Spleen (tissue), 11 donors: ENCODE measurements around the gene INTS6L. TPM values are rescaled to one million over a fixed set of nuclear protein-coding genes. Genes with fewer than 3 reads are reported as not detected.

Experiments used
- DNase-seq: peaks from one replicate; pipeline ENCODE4 v3.0.0-alpha.2; 2020
- H3K27ac ChIP-seq, 8 donors: fragments of 200-600 bp; sonication (generic) in 7 of 8; 1 replicate in 4 of 8; 2 replicates in 4 of 8; pipeline versions ENCODE4 v1.5.0 to v1.8.0; 2016 to 2021; ENCODE audit warnings: inconsistent platforms in 4 of 8, mild to moderate bottlenecking in 4 of 8, moderate library complexity in 1 of 8
- H3K27me3 ChIP-seq, 7 donors: fragments of 200-600 bp; sonication (generic) in 6 of 7; replicated peaks in 1 of 7; 1 replicate in 4 of 7; 2 replicates in 3 of 7; pipeline versions ENCODE4 v1.5.0 to v1.8.0; 2016 to 2021; ENCODE audit warnings: inconsistent platforms in 3 of 7, mild to moderate bottlenecking in 1 of 7
- H3K36me3 ChIP-seq, 6 donors: fragments of 200-600 bp; sonication (generic) in 5 of 6; 1 replicate in 4 of 6; 2 replicates in 2 of 6; pipeline versions ENCODE4 v1.5.0 to v1.8.0; 2016 to 2021; ENCODE audit warnings: inconsistent platforms in 2 of 6
- H3K4me1 ChIP-seq, 6 donors: fragments of 200-600 bp; sonication (generic) in 5 of 6; 1 replicate in 3 of 6; 2 replicates in 3 of 6; pipeline versions ENCODE4 v1.5.0 to v1.8.0; 2016 to 2021; ENCODE audit warnings: inconsistent platforms in 3 of 6
- H3K4me3 ChIP-seq, 8 donors: fragments of 200-600 bp; sonication (generic) in 7 of 8; 1 replicate in 4 of 8; 2 replicates in 4 of 8; pipeline versions ENCODE4 v1.5.0 to v1.8.0; 2016 to 2021; ENCODE audit warnings: inconsistent platforms in 4 of 8, mild to moderate bottlenecking in 4 of 8, moderate library complexity in 2 of 8
- H3K9me3 ChIP-seq, 8 donors: fragments of 200-600 bp; sonication (generic) in 7 of 8; 1 replicate in 4 of 8; 2 replicates in 4 of 8; pipeline versions ENCODE4 v1.5.0 to v1.8.0; 2016 to 2021; ENCODE audit warnings: inconsistent platforms in 4 of 8
- POLR2A ChIP-seq, 3 donors: fragments of 450-650 bp; IDR thresholded peaks; one replicate each; pipeline ENCODE4 v1.5.1; 2017; ENCODE audit warnings: antibody characterized with exemption in 3 of 3, mild to moderate bottlenecking in 1 of 3
- POLR2AphosphoS5 ChIP-seq, 3 donors: sonication (generic); formaldehyde crosslinking; IDR thresholded peaks; one replicate each; pipeline ENCODE4 v1.5.1; 2017; ENCODE audit warnings: antibody characterized with exemption in 3 of 3
- WGBS, 5 donors: extraction: QIAGEN DNeasy Blood & Tissue Kit in 3 of 5; methylation state at CpG; one replicate each; pipeline versions ENCODE4 v1.1.5 to v1.1.7; 2013 to 2018; 5-methylcytosine and 5-hydroxymethylcytosine counted together
- intact Hi-C: fragments of 100-400 bp; cut with DNase I; formaldehyde crosslinking; loops from one replicate; pipeline ENCODE4 v1.15.0; 2023; ENCODE audit warnings: low total_unique reads
- polyA plus RNA-seq, 3 donors: library from polyadenylated mRNA; stranded (reverse); fragments of 200-250 nt; gene quantifications; one replicate each; pipeline ENCODE4 v1.2.1, GENCODE V29; 2013
- total RNA-seq, 7 donors: library from RNA; depleted of rRNA in 3 of 7; stranded (reverse); fragments of >200 nt in 3 of 7; fragmentation: NEBNext Ultra II Directional in 4 of 7; extraction: Animal tissue kit (Norgen Biotek cat#: 25700) in 4 of 7; gene quantifications; one replicate each; pipeline versions ENCODE4 v1.1.0 to v1.2.1, GENCODE V29; 2016 to 2021
- TF ChIP-seq, protein P1 (sequence below), 11 experiments: fragments of 200-600 bp in 7 of 11; fragments of 450-650 bp in 4 of 11; sonication (generic) in 4 of 11; IDR thresholded peaks in 8 of 11; conservative IDR thresholded peaks in 3 of 11; 1 replicate in 7 of 11; 2 replicates in 4 of 11; pipeline versions ENCODE4 v1.4.0 to v1.8.0; 2016 to 2021; ENCODE audit warnings: antibody characterized with exemption in 11 of 11, inconsistent platforms in 4 of 11, mild to moderate bottlenecking in 1 of 11
- donor health status: healthy with polysubstance abuse.
- donor health status: DM: no; HTN: no; CAD: no; lungs with moderate emphysema.
- donor health status: DM: no; HTN: no; CAD: no.
- donor health status: Bipolar disorder and iron deficiency.
- donor health status: healthy.
- donor health status: DM: no; HTN: no; CAD: no.
- donor health status: DM: yes; HTN: yes; CAD: no.

INTS6L gene
- total and polyA plus RNA-seq, 10 donors, result 17.5 to 36.0 (median 19.9) TPM

DNA sequence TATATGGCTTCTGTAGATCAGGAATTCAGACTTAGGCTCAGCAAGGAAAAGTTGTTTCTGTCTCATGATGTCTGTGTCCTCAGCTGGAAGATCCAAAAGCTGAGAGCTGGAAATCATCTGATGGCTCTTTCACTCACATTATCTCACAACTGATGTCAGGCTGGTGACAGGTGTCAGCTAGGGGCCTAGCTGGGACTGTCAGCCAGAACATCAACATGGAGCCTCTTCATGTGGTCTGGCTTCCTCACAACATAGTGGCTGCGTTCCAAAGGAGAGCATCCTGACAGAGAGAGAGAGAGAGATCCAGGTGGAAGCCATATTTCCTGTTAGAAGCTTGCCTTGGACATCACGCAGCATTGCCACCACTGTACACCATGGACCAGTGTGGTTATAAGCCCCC lies 10.6 kb upstream of the INTS6L start:
- no peak for TF ChIP-seq POLR2AphosphoS5 (IDR thresholded peaks at IDR 0.05)
- TF ChIP-seq, protein P1, sequence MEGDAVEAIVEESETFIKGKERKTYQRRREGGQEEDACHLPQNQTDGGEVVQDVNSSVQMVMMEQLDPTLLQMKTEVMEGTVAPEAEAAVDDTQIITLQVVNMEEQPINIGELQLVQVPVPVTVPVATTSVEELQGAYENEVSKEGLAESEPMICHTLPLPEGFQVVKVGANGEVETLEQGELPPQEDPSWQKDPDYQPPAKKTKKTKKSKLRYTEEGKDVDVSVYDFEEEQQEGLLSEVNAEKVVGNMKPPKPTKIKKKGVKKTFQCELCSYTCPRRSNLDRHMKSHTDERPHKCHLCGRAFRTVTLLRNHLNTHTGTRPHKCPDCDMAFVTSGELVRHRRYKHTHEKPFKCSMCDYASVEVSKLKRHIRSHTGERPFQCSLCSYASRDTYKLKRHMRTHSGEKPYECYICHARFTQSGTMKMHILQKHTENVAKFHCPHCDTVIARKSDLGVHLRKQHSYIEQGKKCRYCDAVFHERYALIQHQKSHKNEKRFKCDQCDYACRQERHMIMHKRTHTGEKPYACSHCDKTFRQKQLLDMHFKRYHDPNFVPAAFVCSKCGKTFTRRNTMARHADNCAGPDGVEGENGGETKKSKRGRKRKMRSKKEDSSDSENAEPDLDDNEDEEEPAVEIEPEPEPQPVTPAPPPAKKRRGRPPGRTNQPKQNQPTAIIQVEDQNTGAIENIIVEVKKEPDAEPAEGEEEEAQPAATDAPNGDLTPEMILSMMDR (IDR thresholded peaks at IDR 0.05 in 8 of 11, conservative IDR thresholded peaks at IDR 0.05 in 3 of 11), result no peak
- TF ChIP-seq POLR2A (IDR thresholded peaks at IDR 0.05), result no peak
- H3K27ac ChIP-seq, result no peak overlapping the region
- no peaks in the 10 kb centered on the region for H3K9me3 ChIP-seq
- no peaks in the 10 kb centered on the region for H3K27me3 ChIP-seq
- DNase-seq, result no peak
- H3K4me3 ChIP-seq, result no peak overlapping the region
- no peaks in the 10 kb centered on the region for H3K36me3 ChIP-seq
- H3K4me1 ChIP-seq, result no peaks in the 10 kb centered on the region
- WGBS, 5 donors, result 67 to 100% (median 85%) methylated on average over 1 to 2 of the region's 2 CpGs
- intact Hi-C loops, result no loop called here

DNA sequence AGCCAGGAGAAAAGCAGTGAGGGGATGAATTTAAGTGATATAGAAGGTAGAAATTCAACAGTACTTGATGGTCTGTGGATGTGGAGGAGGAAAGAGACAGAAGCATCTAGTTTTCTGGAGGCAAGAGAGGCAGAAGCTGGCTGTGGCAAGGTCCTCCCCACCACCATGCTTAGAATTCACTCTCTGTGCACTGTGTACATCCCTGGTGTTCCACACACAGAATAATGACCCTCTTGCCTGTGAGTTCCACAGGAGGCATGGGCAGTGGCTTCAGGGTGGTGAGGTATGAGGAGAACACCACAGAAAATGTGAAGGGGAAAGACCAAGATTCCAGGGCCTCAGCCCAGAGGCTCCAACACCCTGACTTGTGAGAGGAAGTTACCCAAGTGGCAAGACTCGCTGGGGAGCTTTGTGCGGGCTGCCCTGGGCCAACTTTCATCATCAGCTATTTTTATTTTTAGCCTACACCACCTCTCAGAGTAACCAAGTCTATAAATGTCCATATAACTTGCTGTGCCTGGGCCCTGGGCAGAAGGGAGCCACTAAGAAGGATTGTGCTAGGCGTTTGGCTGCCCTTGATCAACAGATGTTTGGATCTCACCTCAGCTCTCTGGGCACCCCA lies 7.8 kb upstream of the INTS6L start:
- Histone ChIP-seq H3K36me3 (no peaks in the 10 kb centered on the region), H3K27ac (peak overlapping the region in 1 of 8 donors; percentile 1), H3K4me3 (no peak overlapping the region), H3K27me3 (no peaks in the 10 kb centered on the region), H3K4me1 (no peaks in the 10 kb centered on the region), H3K9me3 (no peaks in the 10 kb centered on the region)
- no peak for DNase-seq
- TF ChIP-seq POLR2AphosphoS5 (IDR thresholded peaks at IDR 0.05) (no peak), POLR2A (IDR thresholded peaks at IDR 0.05) (no peak)
- TF ChIP-seq, protein P1 (IDR thresholded peaks at IDR 0.05 in 8 of 11, conservative IDR thresholded peaks at IDR 0.05 in 3 of 11), result no peak
- intact Hi-C loops, result no loop called here
- 33 to 63% (median 43%) methylated on average over 3 of the region's 3 CpGs for WGBS, 5 donors

DNA sequence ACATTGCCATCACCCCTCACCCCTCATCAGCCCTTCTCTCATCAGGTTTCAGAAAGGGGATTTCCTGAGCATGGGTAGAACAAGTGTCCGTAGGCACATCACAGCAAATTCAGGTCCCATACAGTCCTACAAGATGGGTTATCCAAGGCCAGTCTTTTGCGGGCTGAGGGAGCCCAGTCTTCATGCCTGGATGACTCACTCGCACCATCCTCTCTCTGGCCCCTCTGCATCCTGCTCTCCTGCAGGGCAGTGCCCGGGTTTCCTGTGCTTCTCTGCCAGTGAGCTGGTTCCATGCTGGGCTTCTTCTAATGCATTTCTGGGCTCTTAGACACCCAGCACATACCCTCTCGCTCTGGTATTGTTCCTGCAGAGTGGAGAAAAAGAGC lies 7.3 kb upstream of the INTS6L start:
- TF ChIP-seq, protein P1 (IDR thresholded peaks at IDR 0.05 in 8 of 11, conservative IDR thresholded peaks at IDR 0.05 in 3 of 11), result no peak
- no peak for TF ChIP-seq POLR2AphosphoS5 (IDR thresholded peaks at IDR 0.05)
- TF ChIP-seq POLR2A (IDR thresholded peaks at IDR 0.05), result no peak
- no peak overlapping the region for H3K4me3 ChIP-seq
- H3K27me3 ChIP-seq, result no peaks in the 10 kb centered on the region
- H3K4me1 ChIP-seq, result no peaks in the 10 kb centered on the region
- 63 to 78% (median 69%) methylated on average over 2 to 5 of the region's 5 CpGs for WGBS, 5 donors
- H3K27ac ChIP-seq, result peak overlapping the region in 1 of 8 donors; percentile 1
- no peak for DNase-seq
- no peaks in the 10 kb centered on the region for H3K36me3 ChIP-seq
- intact Hi-C loops, result no loop called here
- H3K9me3 ChIP-seq, result no peaks in the 10 kb centered on the region

DNA sequence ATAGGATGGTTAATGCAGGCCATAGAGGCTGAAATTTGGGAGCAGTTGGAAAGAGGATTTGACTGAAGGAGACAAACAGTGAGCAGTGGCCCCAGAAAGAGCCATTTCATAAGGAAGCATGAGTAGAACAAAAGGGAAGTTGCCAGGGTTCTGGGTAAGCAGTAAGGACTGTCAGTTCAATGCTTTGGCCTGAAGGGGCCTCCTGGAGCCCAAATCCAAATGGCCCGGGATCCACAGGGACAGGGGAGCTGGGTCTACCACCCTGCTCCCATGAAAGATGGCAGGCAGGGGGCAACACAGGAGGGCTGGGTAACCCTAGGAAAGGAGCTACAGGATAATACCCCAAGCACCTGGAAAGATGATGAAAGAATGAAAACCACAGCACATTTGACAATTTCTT lies 4.1 kb upstream of the INTS6L start:
- H3K27ac ChIP-seq, result no peak overlapping the region
- 31 to 71% (median 56%) methylated on average over 1 of the region's 1 CpG for WGBS, 5 donors
- no peak for TF ChIP-seq POLR2AphosphoS5 (IDR thresholded peaks at IDR 0.05)
- TF ChIP-seq, protein P1 (IDR thresholded peaks at IDR 0.05 in 8 of 11, conservative IDR thresholded peaks at IDR 0.05 in 3 of 11), result peak in 1 of 11 experiments; percentile 23
- no peak for TF ChIP-seq POLR2A (IDR thresholded peaks at IDR 0.05)
- no peaks in the 10 kb centered on the region for H3K27me3 ChIP-seq
- peaks cover 0 to 8% (median 2%) of the 10 kb centered on the region in 6 donors for H3K4me1 ChIP-seq
- intact Hi-C loops, result no loop called here
- DNase-seq, result no peak
- no peaks in the 10 kb centered on the region for H3K36me3 ChIP-seq
- H3K9me3 ChIP-seq, result no peaks in the 10 kb centered on the region
- H3K4me3 ChIP-seq, result no peak overlapping the region
